NCI-H2107 (cell line): ENCODE data around the gene IRF6.
A peak's percentile ranks its signal among the peaks of the same experiment; 100 is the strongest.

Experiments used
- DNase-seq: peaks from one replicate; lab custom pipeline; 2025; lab: John Stamatoyannopoulos, UW

The IRF6 gene

GRCh38 chr1:209759829-209760359 is 46.0 kb downstream of the IRF6 start:
- DNase-seq = no peak

GRCh38 chr1:209758400-209758799 is 47.5 kb downstream of the IRF6 start:
- no peak for DNase-seq

GRCh38 chr1:209756615-209757445 is 49.1 kb downstream of the IRF6 start:
- DNase-seq = no peak

GRCh38 chr1:209755926-209756614 is 49.9 kb downstream of the IRF6 start, which contains the start of gene TRAF3IP3:
TRAF3IP3 (plus strand) TSS chr1:209756053; CDS start chr1:209760040, 3,987 bp downstream.
- DNase-seq = no peak

- no peak for DNase-seq
These were observed 50.7 kb downstream of the IRF6 start for GRCh38 chr1:209755256-209755655.

GRCh38 chr1:209752890-209753289 is 53.1 kb downstream of the IRF6 start:
- DNase-seq = no peak

GRCh38 chr1:209751627-209752231 is 54.2 kb downstream of the IRF6 start:
- no peak for DNase-seq

- DNase-seq = no peak
These were observed 56.1 kb downstream of the IRF6 start for GRCh38 chr1:209749670-209750323.

GRCh38 chr1:209749205-209749604 is 56.7 kb downstream of the IRF6 start:
- DNase-seq = no peak

GRCh38 chr1:209748620-209749019 is 57.3 kb downstream of the IRF6 start:
- no peak for DNase-seq

- DNase-seq = peak; percentile 10
These were observed 58.2 kb downstream of the IRF6 start for GRCh38 chr1:209747580-209748262.

GRCh38 chr1:209746451-209747165 is 59.3 kb downstream of the IRF6 start:
- DNase-seq = no peak

GRCh38 chr1:209743145-209743482 is 62.8 kb downstream of the IRF6 start:
- peak; percentile 11 for DNase-seq

GRCh38 chr1:209742409-209743144 is 63.4 kb downstream of the IRF6 start:
- no peak for DNase-seq

GRCh38 chr1:209741889-209742288 is 64.1 kb downstream of the IRF6 start:
- DNase-seq = no peak

GRCh38 chr1:209741193-209741592 is 64.7 kb downstream of the IRF6 start:
- DNase-seq = no peak

- DNase-seq = no peak
These were observed 67.7 kb downstream of the IRF6 start for GRCh38 chr1:209738270-209738669.

- no peak for DNase-seq
These were observed 68.8 kb downstream of the IRF6 start for GRCh38 chr1:209737118-209737505.

GRCh38 chr1:209736490-209737117 is 69.3 kb downstream of the IRF6 start:
- DNase-seq = no peak
